NT2/D1 (cell line): ENCODE results near the gene FEM1B.

ENCODE experiments used
- SUZ12 ChIP-seq: IDR thresholded peaks from 2 replicates; pipeline ENCODE4 v1.6.1; 2011; ENCODE audit not compliant: insufficient read length, insufficient read depth; ENCODE audit errors: extremely low read depth
- ZNF274 ChIP-seq: IDR thresholded peaks from 2 replicates; pipeline ENCODE4 v1.6.1; 2011; ENCODE audit warnings: mild to moderate bottlenecking, low read depth, low read length

GRCh38 chr15:68335655-68336054 lies 58.1 kb downstream of the FEM1B start:
- TF ChIP-seq ZNF274: no peak
- TF ChIP-seq SUZ12: no peak
